DND-41 (cell line): ENCODE results near the gene OSBPL10.

Experiments used
- EZH2 ChIP-seq: IDR thresholded peaks from 3 replicates; pipeline ENCODE4 v1.6.1; 2012; ENCODE audit warnings: borderline replicate concordance, low read depth, mild to moderate bottlenecking, moderate library complexity, low read length, inconsistent platforms; ENCODE audit not compliant: severe bottlenecking
- TF ChIP-seq, protein P1 (sequence below): IDR thresholded peaks from 2 replicates; pipeline ENCODE4 v1.5.1; 2012; ENCODE audit warnings: borderline replicate concordance, low read length, moderate library complexity, mild to moderate bottlenecking; ENCODE audit not compliant: poor library complexity, severe bottlenecking; ENCODE audit errors: extremely low read depth

DNA sequence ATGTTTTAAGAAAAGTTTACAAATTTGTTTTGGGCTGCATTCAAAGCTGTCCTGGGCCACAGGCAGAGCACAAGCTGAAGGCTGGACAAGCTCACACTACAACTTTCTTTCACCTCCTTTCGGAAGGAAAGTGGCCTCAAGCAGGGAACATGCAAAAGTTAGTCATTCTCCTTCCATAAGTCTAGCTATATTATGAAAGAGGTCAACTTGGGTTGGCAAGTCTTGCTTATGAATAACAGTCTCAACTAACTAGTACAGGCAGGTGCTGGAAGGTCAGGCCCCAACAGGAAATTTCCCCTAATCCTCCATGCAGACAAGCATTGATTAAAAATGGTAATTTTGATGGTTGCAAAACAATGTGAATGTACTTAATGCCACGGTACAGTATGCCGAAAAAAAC, 69.4 kb downstream of the OSBPL10 start:
- TF ChIP-seq, protein P1, sequence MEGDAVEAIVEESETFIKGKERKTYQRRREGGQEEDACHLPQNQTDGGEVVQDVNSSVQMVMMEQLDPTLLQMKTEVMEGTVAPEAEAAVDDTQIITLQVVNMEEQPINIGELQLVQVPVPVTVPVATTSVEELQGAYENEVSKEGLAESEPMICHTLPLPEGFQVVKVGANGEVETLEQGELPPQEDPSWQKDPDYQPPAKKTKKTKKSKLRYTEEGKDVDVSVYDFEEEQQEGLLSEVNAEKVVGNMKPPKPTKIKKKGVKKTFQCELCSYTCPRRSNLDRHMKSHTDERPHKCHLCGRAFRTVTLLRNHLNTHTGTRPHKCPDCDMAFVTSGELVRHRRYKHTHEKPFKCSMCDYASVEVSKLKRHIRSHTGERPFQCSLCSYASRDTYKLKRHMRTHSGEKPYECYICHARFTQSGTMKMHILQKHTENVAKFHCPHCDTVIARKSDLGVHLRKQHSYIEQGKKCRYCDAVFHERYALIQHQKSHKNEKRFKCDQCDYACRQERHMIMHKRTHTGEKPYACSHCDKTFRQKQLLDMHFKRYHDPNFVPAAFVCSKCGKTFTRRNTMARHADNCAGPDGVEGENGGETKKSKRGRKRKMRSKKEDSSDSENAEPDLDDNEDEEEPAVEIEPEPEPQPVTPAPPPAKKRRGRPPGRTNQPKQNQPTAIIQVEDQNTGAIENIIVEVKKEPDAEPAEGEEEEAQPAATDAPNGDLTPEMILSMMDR = no peak
- TF ChIP-seq EZH2 = no peak
